GM19438 (cell line): ENCODE results near the gene TLR2.

ENCODE experiments used
- ATAC-seq: cut with Tn5 transposase; IDR thresholded peaks from one replicate; pipeline ENCODE4 v1.9.1; 2021; ENCODE audit warnings: low read depth; ENCODE audit not compliant: unreplicated experiment

The TLR2 gene

GRCh38 chr4:153725831-153726154, 41.7 kb downstream of the TLR2 start:
- ATAC-seq, result no peak

- ATAC-seq, result no peak
Observed at GRCh38 chr4:153728151-153728550, 44.1 kb downstream of the TLR2 start.

DNA sequence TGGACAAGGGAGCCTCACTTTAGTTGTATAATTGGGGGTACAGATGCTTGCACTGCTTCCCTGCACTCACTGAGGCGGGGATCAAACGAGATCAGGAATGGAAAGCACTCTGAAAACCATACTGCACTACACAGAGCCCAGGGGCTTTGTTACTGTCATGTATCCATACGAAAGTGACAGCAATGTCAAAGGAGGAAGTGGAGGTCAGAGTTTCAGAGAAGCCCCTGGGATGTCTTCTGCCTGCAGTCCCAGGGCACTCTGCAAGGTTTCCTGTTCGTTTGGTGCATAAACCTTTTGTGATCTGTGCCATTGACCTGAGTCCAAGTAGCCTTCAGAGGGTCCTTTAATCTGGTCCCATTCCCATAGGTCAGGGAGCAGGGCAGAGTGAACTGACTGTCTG, 44.6 kb downstream of the TLR2 start:
- ATAC-seq, result peak; percentile 71

GRCh38 chr4:153729895-153730294, 45.8 kb downstream of the TLR2 start:
- ATAC-seq, result no peak

DNA sequence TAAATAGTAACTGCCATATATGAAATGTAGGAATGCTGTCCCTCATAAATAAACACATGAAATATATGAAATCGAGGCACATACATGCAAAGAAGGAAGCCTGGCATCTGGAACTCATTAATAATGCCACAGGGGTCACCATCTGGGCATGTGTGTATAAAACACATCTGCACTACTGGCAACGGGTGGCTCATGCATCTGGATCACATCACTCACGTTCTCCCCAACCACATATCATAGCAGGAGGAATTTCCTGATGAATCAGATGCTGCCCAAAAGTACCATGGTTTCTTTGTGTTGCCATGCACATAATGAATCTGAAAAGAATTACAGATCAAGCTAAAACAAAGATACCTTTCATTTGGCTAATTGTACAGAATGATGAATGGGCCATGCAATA, 47.2 kb downstream of the TLR2 start:
- ATAC-seq, result no peak

- ATAC-seq, result peak; percentile 64
Observed at GRCh38 chr4:153733751-153734448, 49.8 kb downstream of the TLR2 start.

- no peak for ATAC-seq
Observed at GRCh38 chr4:153735906-153736461, 51.9 kb downstream of the TLR2 start.

GRCh38 chr4:153741541-153741940, 57.5 kb downstream of the TLR2 start:
- ATAC-seq, result no peak

DNA sequence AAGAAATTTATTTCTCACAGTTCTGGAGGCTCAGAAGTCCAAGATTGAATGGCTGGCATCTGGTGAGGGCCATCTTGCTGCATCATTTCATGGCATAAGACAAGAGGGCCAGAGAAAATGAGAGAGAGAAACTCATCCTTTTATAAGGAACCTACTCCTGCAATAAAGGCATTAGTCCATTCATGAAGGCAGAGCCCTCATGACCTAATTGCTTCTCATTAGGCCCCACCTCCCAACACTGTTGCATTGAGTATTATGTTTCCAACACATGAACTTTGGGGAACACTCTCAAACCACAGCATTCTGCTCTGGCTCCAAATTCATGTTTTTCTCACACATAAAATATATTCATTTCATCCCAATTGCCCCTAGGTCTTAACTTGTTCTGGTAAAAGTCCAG, 61.6 kb downstream of the TLR2 start:
- no peak for ATAC-seq

- no peak for ATAC-seq
Observed at GRCh38 chr4:153747406-153747955, 63.4 kb downstream of the TLR2 start.

DNA sequence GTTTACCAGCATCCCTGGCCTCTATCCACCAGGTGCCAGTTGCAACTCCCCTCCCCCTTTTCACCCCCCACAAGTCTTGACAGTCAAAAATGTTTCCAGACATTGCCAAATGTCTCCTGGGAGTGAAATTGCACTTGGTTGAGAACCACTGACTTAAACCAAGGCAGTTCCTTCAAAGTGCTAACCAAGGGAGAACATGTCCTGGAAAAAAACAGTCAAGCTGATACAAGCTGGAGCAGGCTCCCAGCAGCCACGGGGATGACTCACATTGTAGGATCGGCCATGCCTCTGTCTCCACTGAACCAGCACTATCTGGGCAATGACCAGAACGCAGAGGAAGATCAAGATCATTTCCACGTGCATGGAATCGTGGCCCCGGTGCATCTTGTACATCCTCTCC, 64.3 kb downstream of the TLR2 start:
- no peak for ATAC-seq

GRCh38 chr4:153750197-153750817, 66.2 kb downstream of the TLR2 start:
- ATAC-seq, result peak; percentile 93

GRCh38 chr4:153755186-153755585, 71.1 kb downstream of the TLR2 start:
- ATAC-seq, result no peak
